Fibroblast of lung (primary cell): ENCODE data around the gene APCDD1L. TPM values are rescaled to one million over a fixed set of nuclear protein-coding genes. Genes with fewer than 3 reads are reported as not detected.
A peak's percentile ranks its signal among the peaks of the same experiment; 100 is the strongest.

Experiments
- DNase-seq, 2 donors: peaks; one replicate each; pipeline versions ENCODE4 v3.0.0 to v3.0.0-alpha.2; 2010; ENCODE audit warnings: low read depth in 2 of 2
- H2AFZ ChIP-seq: 2 replicates; pipeline ENCODE4 v1.5.1; 2012; ENCODE audit warnings: low read length, control low read depth, inconsistent platforms
- H3K27ac ChIP-seq: 2 replicates; pipeline ENCODE4 v1.5.1; 2011; ENCODE audit warnings: low read length, control low read depth; ENCODE audit not compliant: insufficient read depth
- H3K27me3 ChIP-seq: 2 replicates; pipeline ENCODE4 v1.5.1; 2011; ENCODE audit warnings: mild to moderate bottlenecking, low read length; ENCODE audit not compliant: control insufficient read depth, insufficient read depth
- H3K36me3 ChIP-seq: 2 replicates; pipeline ENCODE4 v1.5.1; 2011; ENCODE audit warnings: low read length; ENCODE audit not compliant: control insufficient read depth, insufficient read depth
- H3K4me1 ChIP-seq: 2 replicates; pipeline ENCODE4 v1.5.1; 2011; ENCODE audit warnings: low read length; ENCODE audit not compliant: control insufficient read depth, insufficient read depth; ENCODE audit errors: extremely low read depth
- H3K4me2 ChIP-seq: 2 replicates; pipeline ENCODE4 v1.5.1; 2011; ENCODE audit warnings: low read length, control low read depth; ENCODE audit not compliant: insufficient read depth; ENCODE audit errors: extremely low read depth
- H3K4me3 ChIP-seq, 4 experiments: fragments of 200-600 bp in 1 of 4; sonication (generic) in 1 of 4; replicated peaks in 1 of 4; 2 replicates each; pipeline ENCODE4 v1.5.1; 2011 to 2016; ENCODE audit warnings: low read length in 4 of 4, low read depth in 3 of 4, mild to moderate bottlenecking in 3 of 4, control low read depth in 2 of 4, inconsistent platforms in 1 of 4, mixed read lengths in 1 of 4; ENCODE audit not compliant: insufficient read depth in 1 of 4; ENCODE audit errors: control extremely low read depth in 1 of 4
- H3K79me2 ChIP-seq: 2 replicates; pipeline ENCODE4 v1.5.1; 2012; ENCODE audit warnings: mild to moderate bottlenecking, low read length, inconsistent platforms; ENCODE audit not compliant: control insufficient read depth, insufficient read depth
- H3K9ac ChIP-seq: 2 replicates; pipeline ENCODE4 v1.5.1; 2011; ENCODE audit warnings: mild to moderate bottlenecking, low read length, control low read depth; ENCODE audit not compliant: insufficient read depth
- H3K9me3 ChIP-seq: 2 replicates; pipeline ENCODE4 v1.5.1; 2012; ENCODE audit warnings: low read depth, low read length; ENCODE audit not compliant: control insufficient read depth, insufficient read depth
- H4K20me1 ChIP-seq: 2 replicates; pipeline ENCODE4 v1.5.1; 2011; ENCODE audit warnings: low read length; ENCODE audit not compliant: control insufficient read depth, insufficient read depth; ENCODE audit errors: extremely low read depth
- EZH2 ChIP-seq: IDR thresholded peaks from 2 replicates; pipeline ENCODE4 v1.5.1; 2012; ENCODE audit warnings: low read length, control low read depth, mild to moderate bottlenecking; ENCODE audit errors: missing control alignments
- polyA minus RNA-seq: library from RNA; depleted of rRNA, polyadenylated mRNA; stranded (reverse); fragments of >200 nt; gene quantifications from 2 replicates; pipeline ENCODE4 v1.2.3, GENCODE V29; 2011; ENCODE audit warnings: low replicate concordance
- polyA plus RNA-seq, 2 donors: library from polyadenylated mRNA; depleted of rRNA in 1 of 2; stranded (reverse) in 1 of 2; unstranded in 1 of 2; fragments of >200 nt; gene quantifications; 2 replicates each; pipeline ENCODE4 v1.2.1, GENCODE V29; 2011 to 2012; ENCODE audit warnings: missing spikeins in 1 of 2
- total RNA-seq: library from RNA; depleted of rRNA; stranded (reverse); fragments of >200 nt; gene quantifications from 2 replicates; pipeline ENCODE4 v1.2.1, GENCODE V29; 2014
- TF ChIP-seq, protein P1 (sequence below), 2 donors: IDR thresholded peaks in 1 of 2; conservative IDR thresholded peaks in 1 of 2; 1 replicate in 1 of 2; 2 replicates in 1 of 2; pipeline ENCODE4 v1.5.1; 2011 to 2012; ENCODE audit warnings: low read length in 2 of 2, control low read depth in 1 of 2, inconsistent platforms in 1 of 2, low read depth in 1 of 2, mild to moderate bottlenecking in 1 of 2

The APCDD1L gene
- total RNA-seq: 0.99 and 1.0 TPM in 2 replicates
- polyA plus RNA-seq: 0.18 and 1.6 TPM in 2 replicates
- 0.72 and 3.5 TPM in 2 replicates for polyA plus RNA-seq (2012)
- 0.47 and 2.5 TPM in 2 replicates for polyA minus RNA-seq

- H3K36me3 ChIP-seq: no peaks in the 10 kb centered on the region
- peak; percentile 65 to 89 for DNase-seq
- no peaks in the 10 kb centered on the region for H3K4me1 ChIP-seq
- no peak within 1 kb of the TSS for H3K9ac ChIP-seq
- H3K4me3 ChIP-seq: peak within 1 kb of the TSS; percentile 18 to 55 (median 28)
- H4K20me1 ChIP-seq: no peaks in the 10 kb centered on the region
- H3K9me3 ChIP-seq: no peaks in the 10 kb centered on the region
- TF ChIP-seq EZH2: no peak
- TF ChIP-seq, protein P1, sequence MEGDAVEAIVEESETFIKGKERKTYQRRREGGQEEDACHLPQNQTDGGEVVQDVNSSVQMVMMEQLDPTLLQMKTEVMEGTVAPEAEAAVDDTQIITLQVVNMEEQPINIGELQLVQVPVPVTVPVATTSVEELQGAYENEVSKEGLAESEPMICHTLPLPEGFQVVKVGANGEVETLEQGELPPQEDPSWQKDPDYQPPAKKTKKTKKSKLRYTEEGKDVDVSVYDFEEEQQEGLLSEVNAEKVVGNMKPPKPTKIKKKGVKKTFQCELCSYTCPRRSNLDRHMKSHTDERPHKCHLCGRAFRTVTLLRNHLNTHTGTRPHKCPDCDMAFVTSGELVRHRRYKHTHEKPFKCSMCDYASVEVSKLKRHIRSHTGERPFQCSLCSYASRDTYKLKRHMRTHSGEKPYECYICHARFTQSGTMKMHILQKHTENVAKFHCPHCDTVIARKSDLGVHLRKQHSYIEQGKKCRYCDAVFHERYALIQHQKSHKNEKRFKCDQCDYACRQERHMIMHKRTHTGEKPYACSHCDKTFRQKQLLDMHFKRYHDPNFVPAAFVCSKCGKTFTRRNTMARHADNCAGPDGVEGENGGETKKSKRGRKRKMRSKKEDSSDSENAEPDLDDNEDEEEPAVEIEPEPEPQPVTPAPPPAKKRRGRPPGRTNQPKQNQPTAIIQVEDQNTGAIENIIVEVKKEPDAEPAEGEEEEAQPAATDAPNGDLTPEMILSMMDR (conservative IDR thresholded peaks at IDR 0.05 in 1 of 2, IDR thresholded peaks at IDR 0.05 in 1 of 2; ENCODE audit: low read depth in 1 of 2, low read length in 2 of 2): no peak
- H2AFZ ChIP-seq: no peak within 1 kb of the TSS
- peak within 1 kb of the TSS; percentile 68 for H3K4me2 ChIP-seq
- peaks cover 17% of the 10 kb centered on the region for H3K27me3 ChIP-seq
- H3K79me2 ChIP-seq: no peaks in the 10 kb centered on the region
- no peak within 1 kb of the TSS for H3K27ac ChIP-seq
Observed at GRCh38 chr20:58515233-58516212, at the start of gene APCDD1L. Gene APCDD1L, minus strand, starts transcription at chr20:58515399. Its CDS starts 692 bp downstream, at chr20:58514707.

- H3K9ac ChIP-seq: no peak overlapping the region
- H3K9me3 ChIP-seq: no peaks in the 10 kb centered on the region
- no peak overlapping the region for H2AFZ ChIP-seq
- no peaks in the 10 kb centered on the region for H4K20me1 ChIP-seq
- TF ChIP-seq, protein P1 (conservative IDR thresholded peaks at IDR 0.05 in 1 of 2, IDR thresholded peaks at IDR 0.05 in 1 of 2; ENCODE audit: low read depth in 1 of 2, low read length in 2 of 2): no peak
- no peak for TF ChIP-seq EZH2
- H3K4me1 ChIP-seq: no peaks in the 10 kb centered on the region
- H3K4me2 ChIP-seq: no peak overlapping the region
- H3K36me3 ChIP-seq: no peaks in the 10 kb centered on the region
- no peak overlapping the region for H3K4me3 ChIP-seq
- DNase-seq: no peak
- no peaks in the 10 kb centered on the region for H3K79me2 ChIP-seq
- no peak overlapping the region for H3K27ac ChIP-seq
- H3K27me3 ChIP-seq: no peaks in the 10 kb centered on the region
Observed at GRCh38 chr20:58559368-58559729, 44.1 kb upstream of the APCDD1L start.

DNA sequence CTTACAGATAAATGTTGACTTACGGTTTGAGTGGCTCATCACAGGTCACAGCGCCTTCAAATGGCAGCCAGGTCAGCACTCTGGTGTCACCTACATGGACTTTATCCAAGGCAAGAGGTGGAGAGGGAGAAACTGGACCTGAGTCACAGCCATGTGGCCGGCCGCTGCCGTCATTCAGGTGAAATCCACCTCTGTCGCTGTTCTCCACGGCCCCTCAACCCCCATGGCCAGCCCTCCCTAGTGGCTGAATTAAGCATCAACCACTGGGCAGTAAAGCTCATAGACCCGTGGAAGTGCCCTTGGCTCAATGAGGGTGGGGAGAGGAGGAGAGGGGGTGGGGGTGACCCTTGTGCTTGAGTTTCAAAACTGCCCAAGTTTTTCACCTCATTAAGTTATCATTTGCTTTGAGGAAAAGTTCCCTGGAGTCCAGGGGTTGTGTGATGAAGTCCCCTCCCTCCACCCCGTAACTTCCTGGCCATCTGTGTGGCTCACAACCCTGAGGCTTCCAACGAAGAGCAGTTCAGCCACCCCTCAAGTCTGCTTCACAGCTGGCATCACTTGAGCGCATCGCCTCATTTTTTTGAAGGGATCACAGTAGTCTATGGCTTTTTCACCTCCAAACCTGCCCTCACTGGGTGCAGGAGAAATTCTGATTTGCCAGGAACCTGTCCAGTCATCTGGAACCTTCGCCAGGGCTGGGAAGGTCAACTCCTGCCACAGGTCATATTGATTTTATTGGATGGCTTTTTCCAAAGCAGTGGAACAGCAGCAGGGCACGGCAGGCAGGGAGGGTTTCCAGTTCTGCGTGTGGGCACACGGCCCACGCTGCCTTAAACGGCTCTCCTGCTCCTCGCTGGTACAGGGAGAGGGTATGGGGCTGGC, 43.5 kb upstream of the APCDD1L start:
- Histone ChIP-seq H3K27ac (no peak overlapping the region), H3K4me3 (no peak overlapping the region), H3K79me2 (no peaks in the 10 kb centered on the region), H2AFZ (no peak overlapping the region), H3K36me3 (no peaks in the 10 kb centered on the region), H3K27me3 (no peaks in the 10 kb centered on the region), H4K20me1 (no peaks in the 10 kb centered on the region), H3K4me1 (no peaks in the 10 kb centered on the region), H3K9ac (no peak overlapping the region), H3K9me3 (no peaks in the 10 kb centered on the region), H3K4me2 (no peak overlapping the region)
- no peak for DNase-seq
- no peak for TF ChIP-seq EZH2
- TF ChIP-seq, protein P1 (conservative IDR thresholded peaks at IDR 0.05 in 1 of 2, IDR thresholded peaks at IDR 0.05 in 1 of 2; ENCODE audit: low read depth in 1 of 2, low read length in 2 of 2): no peak
